ENCODE data around the gene C4orf51.

DNA sequence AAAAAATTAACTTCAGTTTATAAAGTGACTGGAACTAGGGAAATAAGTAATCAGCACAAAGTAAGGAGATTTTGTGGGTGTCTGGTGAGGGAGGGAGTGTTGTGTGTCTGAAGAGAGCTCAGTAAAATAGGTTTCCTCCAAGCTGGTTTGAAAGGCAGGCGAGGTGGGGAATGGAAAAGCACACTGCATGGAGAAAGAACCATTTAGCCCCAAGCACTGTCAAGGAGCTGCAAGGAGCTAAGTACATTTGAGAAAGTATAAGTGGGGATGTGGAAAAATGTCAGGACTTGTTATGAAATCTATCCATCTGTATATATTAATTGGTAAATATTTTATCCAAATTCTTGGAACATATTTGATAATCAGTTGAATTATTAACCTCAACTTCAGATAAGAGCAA is 956 bp downstream of the C4orf51 start:
- TF ChIP-seq, protein P1, sequence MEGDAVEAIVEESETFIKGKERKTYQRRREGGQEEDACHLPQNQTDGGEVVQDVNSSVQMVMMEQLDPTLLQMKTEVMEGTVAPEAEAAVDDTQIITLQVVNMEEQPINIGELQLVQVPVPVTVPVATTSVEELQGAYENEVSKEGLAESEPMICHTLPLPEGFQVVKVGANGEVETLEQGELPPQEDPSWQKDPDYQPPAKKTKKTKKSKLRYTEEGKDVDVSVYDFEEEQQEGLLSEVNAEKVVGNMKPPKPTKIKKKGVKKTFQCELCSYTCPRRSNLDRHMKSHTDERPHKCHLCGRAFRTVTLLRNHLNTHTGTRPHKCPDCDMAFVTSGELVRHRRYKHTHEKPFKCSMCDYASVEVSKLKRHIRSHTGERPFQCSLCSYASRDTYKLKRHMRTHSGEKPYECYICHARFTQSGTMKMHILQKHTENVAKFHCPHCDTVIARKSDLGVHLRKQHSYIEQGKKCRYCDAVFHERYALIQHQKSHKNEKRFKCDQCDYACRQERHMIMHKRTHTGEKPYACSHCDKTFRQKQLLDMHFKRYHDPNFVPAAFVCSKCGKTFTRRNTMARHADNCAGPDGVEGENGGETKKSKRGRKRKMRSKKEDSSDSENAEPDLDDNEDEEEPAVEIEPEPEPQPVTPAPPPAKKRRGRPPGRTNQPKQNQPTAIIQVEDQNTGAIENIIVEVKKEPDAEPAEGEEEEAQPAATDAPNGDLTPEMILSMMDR (IDR thresholded peaks at IDR 0.05) = no peak
- no peak for TF ChIP-seq POLR2A (IDR thresholded peaks at IDR 0.05)
